Stimulated activated CD8-positive, alpha-beta memory T cell treated with anti-CD3 and anti-CD28 coated beads, Interleukin-15, amount 100 ng/mL, for 24 hours (primary cell): ENCODE data around the gene BCAT1.

ENCODE experiments used
- DNase-seq: peaks from one replicate; pipeline ENCODE4 v3.0.0-alpha.2; 2020; ENCODE audit warnings: low read depth

Gene BCAT1

GRCh38 chr12:24764712-24765111 is 184.2 kb downstream of the BCAT1 start:
- DNase-seq = no peak

- no peak for DNase-seq
Measured at GRCh38 chr12:24760606-24761378, 188.1 kb downstream of the BCAT1 start.

- no peak for DNase-seq
Measured at GRCh38 chr12:24760162-24760561, 188.7 kb downstream of the BCAT1 start.
